ENCODE data around the gene EVC. TPM values are rescaled to one million over a fixed set of nuclear protein-coding genes. Genes with fewer than 3 reads are reported as not detected.

EVC gene
- total RNA-seq, 4 donors from 2014 or later: 12.2 to 24.1 (median 22.3) TPM

DNA sequence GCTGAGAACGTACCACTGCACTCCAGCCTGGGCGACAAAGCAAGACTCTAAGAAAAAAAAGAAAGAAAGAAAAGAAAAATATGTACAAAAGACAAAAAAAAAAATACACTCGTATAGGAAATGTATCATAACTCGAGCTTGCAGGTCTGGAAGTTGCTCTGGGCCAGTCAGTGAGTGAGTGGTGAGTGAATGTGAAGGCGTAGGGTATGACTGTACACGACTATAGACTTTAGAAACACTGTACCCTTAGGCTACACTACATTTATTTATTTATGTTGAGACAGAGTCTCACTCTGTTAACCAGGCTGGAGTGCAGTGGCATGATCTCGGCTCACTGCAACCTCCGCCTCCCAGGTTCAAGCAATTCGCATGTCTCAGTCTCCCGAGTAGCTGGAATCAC lies 32.0 kb upstream of the EVC start:
- peak in 1 of 2 donors; percentile 42 for DNase-seq (ENCODE audit: low spot score in 2 of 2)
- TF ChIP-seq, protein P1, sequence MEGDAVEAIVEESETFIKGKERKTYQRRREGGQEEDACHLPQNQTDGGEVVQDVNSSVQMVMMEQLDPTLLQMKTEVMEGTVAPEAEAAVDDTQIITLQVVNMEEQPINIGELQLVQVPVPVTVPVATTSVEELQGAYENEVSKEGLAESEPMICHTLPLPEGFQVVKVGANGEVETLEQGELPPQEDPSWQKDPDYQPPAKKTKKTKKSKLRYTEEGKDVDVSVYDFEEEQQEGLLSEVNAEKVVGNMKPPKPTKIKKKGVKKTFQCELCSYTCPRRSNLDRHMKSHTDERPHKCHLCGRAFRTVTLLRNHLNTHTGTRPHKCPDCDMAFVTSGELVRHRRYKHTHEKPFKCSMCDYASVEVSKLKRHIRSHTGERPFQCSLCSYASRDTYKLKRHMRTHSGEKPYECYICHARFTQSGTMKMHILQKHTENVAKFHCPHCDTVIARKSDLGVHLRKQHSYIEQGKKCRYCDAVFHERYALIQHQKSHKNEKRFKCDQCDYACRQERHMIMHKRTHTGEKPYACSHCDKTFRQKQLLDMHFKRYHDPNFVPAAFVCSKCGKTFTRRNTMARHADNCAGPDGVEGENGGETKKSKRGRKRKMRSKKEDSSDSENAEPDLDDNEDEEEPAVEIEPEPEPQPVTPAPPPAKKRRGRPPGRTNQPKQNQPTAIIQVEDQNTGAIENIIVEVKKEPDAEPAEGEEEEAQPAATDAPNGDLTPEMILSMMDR (IDR thresholded peaks at IDR 0.05): no peak
- TF ChIP-seq POLR2A (IDR thresholded peaks at IDR 0.05): no peak
- intact Hi-C loops (cut with DNase I; ENCODE audit: low total_unique reads): no loop called here
- H3K4me3 ChIP-seq (ENCODE audit: low read depth, poor library complexity, severe bottlenecking): no peak overlapping the region
- WGBS, 2 donors: 89 to 90% methylated on average over 10 of the region's 10 CpGs

- peak in 1 of 2 donors; percentile 79 for DNase-seq (ENCODE audit: low spot score in 2 of 2)
- no peak overlapping the region for H3K4me3 ChIP-seq (ENCODE audit: low read depth, poor library complexity, severe bottlenecking)
- intact Hi-C loops (cut with DNase I; ENCODE audit: low total_unique reads): no loop called here
- TF ChIP-seq POLR2A (IDR thresholded peaks at IDR 0.05): no peak
- TF ChIP-seq, protein P1 (IDR thresholded peaks at IDR 0.05): no peak
- 47 to 61% methylated on average over 8 to 10 of the region's 10 CpGs for WGBS, 2 donors
These were observed 27.4 kb upstream of the EVC start for GRCh38 chr4:5683566-5683965.

DNA sequence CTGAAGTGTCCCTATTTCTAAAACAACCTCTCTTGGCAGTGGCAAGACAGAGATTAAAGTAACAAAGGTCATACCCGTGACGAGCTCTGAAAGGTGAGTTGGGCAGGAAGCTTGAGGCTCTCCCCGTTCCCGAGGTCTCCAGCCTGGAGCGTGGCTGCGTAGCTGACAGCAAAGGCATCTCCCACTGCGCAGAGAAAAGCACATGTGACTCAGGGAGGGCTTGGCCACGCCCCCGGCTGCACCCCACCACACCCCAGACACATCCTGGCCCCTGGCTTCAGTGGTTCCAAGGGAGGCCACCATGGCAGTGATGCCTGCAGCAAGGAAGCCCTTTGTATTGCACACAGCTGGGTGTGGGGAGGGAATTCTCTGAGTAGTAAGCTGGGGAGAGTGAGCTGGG lies 25.7 kb upstream of the EVC start:
- no peak overlapping the region for H3K4me3 ChIP-seq (ENCODE audit: low read depth, poor library complexity, severe bottlenecking)
- TF ChIP-seq, protein P1 (IDR thresholded peaks at IDR 0.05): no peak
- intact Hi-C loops (cut with DNase I; ENCODE audit: low total_unique reads): no loop called here
- DNase-seq (ENCODE audit: low spot score in 2 of 2): peak in 1 of 2 donors; percentile 68
- 96 to 99% methylated on average over 9 of the region's 9 CpGs for WGBS, 2 donors

GRCh38 chr4:5686338-5686737 lies 24.7 kb upstream of the EVC start:
- intact Hi-C loops (cut with DNase I; ENCODE audit: low total_unique reads): no loop called here
- 92 to 93% methylated on average over 6 of the region's 6 CpGs for WGBS, 2 donors

GRCh38 chr4:5689065-5689464 lies 21.9 kb upstream of the EVC start:
- intact Hi-C loops (cut with DNase I; ENCODE audit: low total_unique reads): no loop called here
- TF ChIP-seq, protein P1 (IDR thresholded peaks at IDR 0.05): no peak
- TF ChIP-seq POLR2A (IDR thresholded peaks at IDR 0.05): no peak
- WGBS, 2 donors: 90 to 96% methylated on average over 8 of the region's 8 CpGs
- no peak for DNase-seq (ENCODE audit: low spot score in 2 of 2)
- no peak overlapping the region for H3K4me3 ChIP-seq (ENCODE audit: low read depth, poor library complexity, severe bottlenecking)

More at GRCh38 chr4:5686338-5686737, 24.7 kb upstream of the EVC start:
- TF ChIP-seq, protein P1 (IDR thresholded peaks at IDR 0.05): no peak
- no peak for TF ChIP-seq POLR2A (IDR thresholded peaks at IDR 0.05)
- DNase-seq (ENCODE audit: low spot score in 2 of 2): peak in 1 of 2 donors; percentile 32
- no peak overlapping the region for H3K4me3 ChIP-seq (ENCODE audit: low read depth, poor library complexity, severe bottlenecking)

DNA sequence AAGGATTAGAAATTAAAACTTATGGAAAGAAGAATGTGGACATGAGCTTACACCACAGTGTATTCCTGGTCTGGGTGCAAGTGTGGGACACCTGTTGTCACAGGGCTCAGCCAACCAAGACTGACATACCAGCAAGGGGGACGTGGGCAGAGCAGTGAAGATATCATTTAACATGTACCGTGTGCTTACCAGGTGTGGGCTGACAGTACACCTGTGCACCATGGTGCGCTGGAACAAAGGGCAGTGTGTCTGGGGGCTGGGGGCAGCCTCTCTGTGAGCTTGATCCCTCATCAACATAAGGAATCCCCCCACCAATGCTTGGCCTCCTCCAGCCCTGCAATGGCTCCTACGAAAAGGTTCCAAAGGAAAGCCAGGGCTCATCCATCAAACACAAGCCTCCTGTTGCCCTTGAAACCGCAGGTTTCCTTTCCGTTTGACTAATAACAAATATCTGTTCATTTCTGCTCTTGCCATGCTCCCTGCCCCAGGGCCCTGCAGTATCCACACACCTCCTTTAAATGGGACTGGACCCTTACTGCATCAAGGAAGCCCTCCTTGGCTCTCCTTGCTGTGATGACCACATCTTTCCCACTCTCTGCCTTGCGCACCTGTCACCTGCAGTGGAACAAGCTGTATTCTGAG lies 19.4 kb upstream of the EVC start:
- 90 to 94% methylated on average over 7 of the region's 7 CpGs for WGBS, 2 donors
- H3K4me3 ChIP-seq (ENCODE audit: low read depth, poor library complexity, severe bottlenecking): no peak overlapping the region
- TF ChIP-seq, protein P1 (IDR thresholded peaks at IDR 0.05): no peak
- no peak for TF ChIP-seq POLR2A (IDR thresholded peaks at IDR 0.05)
- DNase-seq (ENCODE audit: low spot score in 2 of 2): no peak
- intact Hi-C loops (cut with DNase I; ENCODE audit: low total_unique reads): no loop called here

All from lower leg skin (tissue), 4 donors.